ENCODE measurements around the gene TP53BP2. TPM values are rescaled to one million over a fixed set of nuclear protein-coding genes. Genes with fewer than 3 reads are reported as not detected.
A peak's percentile ranks its signal among the peaks of the same experiment; 100 is the strongest.
"Not testable (repeated sequence)": the region's sequence is repeated elsewhere in the genome, so short reads cannot be mapped to it uniquely, and the experiment has no call there.

Gene TP53BP2
- total and polyA plus RNA-seq, 5 donors: 9.8 to 29.7 (median 29.5) TPM

GRCh38 chr1:223852337-223852736 is 6.6 kb upstream of the TP53BP2 start:
- H3K27me3 ChIP-seq (ENCODE audit: control insufficient read depth, insufficient read depth): no peaks in the 10 kb centered on the region
- no peaks in the 10 kb centered on the region for H3K4me1 ChIP-seq (ENCODE audit: control insufficient read depth, insufficient read depth, low read length)
- no peaks in the 10 kb centered on the region for H3K9me3 ChIP-seq (ENCODE audit: control insufficient read depth, low read length)
- no peak overlapping the region for H3K4me3 ChIP-seq (ENCODE audit: low read length)
- no peak for DNase-seq
- no peak overlapping the region for H3K27ac ChIP-seq (ENCODE audit: low read length)
- ATAC-seq: no peak
- intact Hi-C loops (cut with DNase I): no loop called here
- 74% methylated on average over 1 of the region's 1 CpG for whole genome bisulfite sequencing

GRCh38 chr1:223849352-223850254 is 3.9 kb upstream of the TP53BP2 start:
- intact Hi-C loops (cut with DNase I): no loop called here
- Histone ChIP-seq H3K9me3 (ENCODE audit: control insufficient read depth, low read length) (no peaks in the 10 kb centered on the region), H3K27ac (ENCODE audit: low read length) (no peak overlapping the region), H3K4me3 (ENCODE audit: low read length) (no peak overlapping the region), H3K4me1 (ENCODE audit: control insufficient read depth, insufficient read depth, low read length) (no peaks in the 10 kb centered on the region), H3K27me3 (ENCODE audit: control insufficient read depth, insufficient read depth) (no peaks in the 10 kb centered on the region)
- DNase-seq (no peak), ATAC-seq (no peak)
- WGBS: 82% methylated on average over 6 of the region's 6 CpGs

- WGBS: over 99% methylated on average over 2 of the region's 2 CpGs
- no peak for DNase-seq
- Histone ChIP-seq H3K4me3 (ENCODE audit: low read length) (no peak overlapping the region), H3K9me3 (ENCODE audit: control insufficient read depth, low read length) (no peaks in the 10 kb centered on the region), H3K27ac (ENCODE audit: low read length) (no peak overlapping the region), H3K27me3 (ENCODE audit: control insufficient read depth, insufficient read depth) (no peaks in the 10 kb centered on the region), H3K4me1 (ENCODE audit: control insufficient read depth, insufficient read depth, low read length) (no peaks in the 10 kb centered on the region)
- no peak for ATAC-seq
- intact Hi-C loops (cut with DNase I): no loop called here
These were observed 2.8 kb upstream of the TP53BP2 start for GRCh38 chr1:223848536-223848935.

GRCh38 chr1:223847781-223848345 is 2.1 kb upstream of the TP53BP2 start:
- Histone ChIP-seq H3K4me3 (ENCODE audit: low read length) (no peak overlapping the region), H3K9me3 (ENCODE audit: control insufficient read depth, low read length) (no peaks in the 10 kb centered on the region), H3K27me3 (ENCODE audit: control insufficient read depth, insufficient read depth) (no peaks in the 10 kb centered on the region), H3K27ac (ENCODE audit: low read length) (no peak overlapping the region), H3K4me1 (ENCODE audit: control insufficient read depth, insufficient read depth, low read length) (no peaks in the 10 kb centered on the region)
- intact Hi-C loops (cut with DNase I): no loop called here
- 98% methylated on average over 4 of the region's 4 CpGs for WGBS
- no peak for ATAC-seq
- no peak for DNase-seq

- intact Hi-C loops (cut with DNase I): no loop called here
- WGBS: under 1% methylated on average over 69 of the region's 69 CpGs
- H3K27me3 ChIP-seq (ENCODE audit: control insufficient read depth, insufficient read depth): no peaks in the 10 kb centered on the region
- H3K9me3 ChIP-seq (ENCODE audit: control insufficient read depth, low read length): no peaks in the 10 kb centered on the region
- no peaks in the 10 kb centered on the region for H3K4me1 ChIP-seq (ENCODE audit: control insufficient read depth, insufficient read depth, low read length)
- ATAC-seq (peak; percentile 20 to 24), DNase-seq (peak in 2 of 3 donors; percentile 66 to 84)
- peak overlapping the region; percentile 97 for H3K27ac ChIP-seq (ENCODE audit: low read length)
- H3K4me3 ChIP-seq (ENCODE audit: low read length): peak overlapping the region; percentile 66
These were observed 524 bp downstream of the TP53BP2 start for GRCh38 chr1:223845037-223845809.

- intact Hi-C loops (cut with DNase I): no loop called here
- Histone ChIP-seq H3K4me3 (ENCODE audit: low read length) (peak overlapping the region; percentile 66), H3K9me3 (ENCODE audit: control insufficient read depth, low read length) (no peaks in the 10 kb centered on the region), H3K4me1 (ENCODE audit: control insufficient read depth, insufficient read depth, low read length) (peaks cover under 1% of the 10 kb centered on the region), H3K27ac (ENCODE audit: low read length) (peak overlapping the region; percentile 97), H3K27me3 (ENCODE audit: control insufficient read depth, insufficient read depth) (no peaks in the 10 kb centered on the region)
- ATAC-seq: no peak
- under 1% methylated on average over 9 of the region's 9 CpGs for WGBS
- peak in 1 of 3 donors; percentile 59 for DNase-seq
These were observed 1.0 kb downstream of the TP53BP2 start for GRCh38 chr1:223844787-223845036.

- Histone ChIP-seq H3K4me1 (ENCODE audit: control insufficient read depth, insufficient read depth, low read length) (peaks cover 2% of the 10 kb centered on the region), H3K27ac (ENCODE audit: low read length) (peak overlapping the region; percentile 97)
These were observed 1.6 kb downstream of the TP53BP2 start for GRCh38 chr1:223843934-223844786.

GRCh38 chr1:223842784-223843183 is 3.0 kb downstream of the TP53BP2 start:
- Histone ChIP-seq H3K4me1 (ENCODE audit: control insufficient read depth, insufficient read depth, low read length) (peaks cover 5% of the 10 kb centered on the region), H3K4me3 (ENCODE audit: low read length) (no peak overlapping the region), H3K27me3 (ENCODE audit: control insufficient read depth, insufficient read depth) (no peaks in the 10 kb centered on the region), H3K27ac (ENCODE audit: low read length) (no peak overlapping the region), H3K9me3 (ENCODE audit: control insufficient read depth, low read length) (no peaks in the 10 kb centered on the region)
- ATAC-seq (no peak), DNase-seq (no peak)
- 64% methylated on average over 2 of the region's 2 CpGs for WGBS
- intact Hi-C loops (cut with DNase I): no loop called here

More at GRCh38 chr1:223843934-223844786, 1.6 kb downstream of the TP53BP2 start:
- DNase-seq (peak in 1 of 3 donors; percentile 46), ATAC-seq (no peak)
- H3K4me3 ChIP-seq (ENCODE audit: low read length): peak overlapping the region; percentile 66
- no peaks in the 10 kb centered on the region for H3K9me3 ChIP-seq (ENCODE audit: control insufficient read depth, low read length)
- intact Hi-C loops (cut with DNase I): no loop called here
- H3K27me3 ChIP-seq (ENCODE audit: control insufficient read depth, insufficient read depth): no peaks in the 10 kb centered on the region
- 48% methylated on average over 10 of the region's 10 CpGs for WGBS

- H3K4me1 ChIP-seq (ENCODE audit: control insufficient read depth, insufficient read depth, low read length); intact Hi-C loops (cut with DNase I); H3K27ac ChIP-seq (ENCODE audit: low read length): not testable (repeated sequence)
These were observed 3.6 kb downstream of the TP53BP2 start for GRCh38 chr1:223841977-223842623.

GRCh38 chr1:223840254-223840653 is 5.5 kb downstream of the TP53BP2 start:
- no peak for DNase-seq
- intact Hi-C loops (cut with DNase I): no loop called here
- no peak overlapping the region for H3K27ac ChIP-seq (ENCODE audit: low read length)
- H3K27me3 ChIP-seq (ENCODE audit: control insufficient read depth, insufficient read depth): no peaks in the 10 kb centered on the region
- no peak for ATAC-seq
- H3K4me3 ChIP-seq (ENCODE audit: low read length): no peak overlapping the region
- H3K4me1 ChIP-seq (ENCODE audit: control insufficient read depth, insufficient read depth, low read length): peaks cover 12% of the 10 kb centered on the region
- H3K9me3 ChIP-seq (ENCODE audit: control insufficient read depth, low read length): no peaks in the 10 kb centered on the region

More at GRCh38 chr1:223841977-223842623, 3.6 kb downstream of the TP53BP2 start:
- 92% methylated on average over 13 of the region's 13 CpGs for WGBS
- not testable (repeated sequence) for DNase-seq; H3K9me3 ChIP-seq (ENCODE audit: control insufficient read depth, low read length); ATAC-seq; H3K4me3 ChIP-seq (ENCODE audit: low read length); H3K27me3 ChIP-seq (ENCODE audit: control insufficient read depth, insufficient read depth)

Measured in right cardiac atrium (tissue), 5 donors.